Measurements from ENCODE around the gene RPGRIP1L.

- TF ChIP-seq, protein P1, sequence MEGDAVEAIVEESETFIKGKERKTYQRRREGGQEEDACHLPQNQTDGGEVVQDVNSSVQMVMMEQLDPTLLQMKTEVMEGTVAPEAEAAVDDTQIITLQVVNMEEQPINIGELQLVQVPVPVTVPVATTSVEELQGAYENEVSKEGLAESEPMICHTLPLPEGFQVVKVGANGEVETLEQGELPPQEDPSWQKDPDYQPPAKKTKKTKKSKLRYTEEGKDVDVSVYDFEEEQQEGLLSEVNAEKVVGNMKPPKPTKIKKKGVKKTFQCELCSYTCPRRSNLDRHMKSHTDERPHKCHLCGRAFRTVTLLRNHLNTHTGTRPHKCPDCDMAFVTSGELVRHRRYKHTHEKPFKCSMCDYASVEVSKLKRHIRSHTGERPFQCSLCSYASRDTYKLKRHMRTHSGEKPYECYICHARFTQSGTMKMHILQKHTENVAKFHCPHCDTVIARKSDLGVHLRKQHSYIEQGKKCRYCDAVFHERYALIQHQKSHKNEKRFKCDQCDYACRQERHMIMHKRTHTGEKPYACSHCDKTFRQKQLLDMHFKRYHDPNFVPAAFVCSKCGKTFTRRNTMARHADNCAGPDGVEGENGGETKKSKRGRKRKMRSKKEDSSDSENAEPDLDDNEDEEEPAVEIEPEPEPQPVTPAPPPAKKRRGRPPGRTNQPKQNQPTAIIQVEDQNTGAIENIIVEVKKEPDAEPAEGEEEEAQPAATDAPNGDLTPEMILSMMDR (IDR thresholded peaks at IDR 0.05) = no peak
- no peak for TF ChIP-seq POLR2A (IDR thresholded peaks at IDR 0.05)
These were observed 31.2 kb upstream of the RPGRIP1L start for GRCh38 chr16:53734908-53735307.
